H1 (cell line): ENCODE measurements around the gene FSCN2. TPM values are rescaled to one million over a fixed set of nuclear protein-coding genes. Genes with fewer than 3 reads are reported as not detected.

Experiments used
- CTCF ChIA-PET: fragments of 300-600 bp; sonication (Branson Sonifier 250); formaldehyde crosslinking; loops from one replicate; lab custom pipeline; 2021; ENCODE audit not compliant: partially characterized antibody; lab: Charles Lee
- POLR2A ChIA-PET: fragments of 300-600 bp; sonication (Branson Sonifier 250); formaldehyde crosslinking; loops from one replicate; lab custom pipeline; 2021; ENCODE audit warnings: inconsistent platforms; ENCODE audit not compliant: partially characterized antibody; lab: Charles Lee
- DNase-seq, 2 experiments: peaks; one replicate each; pipeline versions ENCODE4 v3.0.0 to v3.0.0-alpha.2; 2010 to 2022; ENCODE audit warnings: low spot score in 2 of 2, low read depth in 1 of 2, mixed read lengths in 1 of 2
- FAIRE-seq: peaks from 2 replicates; lab custom pipeline; 2011; peaks lifted over from hg19 to GRCh38; lab: Jason Lieb, UNC
- H2AFZ ChIP-seq: 2 replicates; pipeline ENCODE4 v1.8.1; 2012; ENCODE audit warnings: low read length, inconsistent platforms
- H2AK5ac ChIP-seq: 2 replicates; pipeline ENCODE4 v1.6.1; 2013; ENCODE audit warnings: low read depth, low read length
- H2BK120ac ChIP-seq: replicated peaks from 2 replicates; pipeline ENCODE3; 2013; ENCODE audit warnings: low read depth, low read length, inconsistent platforms
- H2BK12ac ChIP-seq: 2 replicates; pipeline ENCODE4 v1.6.1; 2013; ENCODE audit warnings: low read depth, low read length
- H2BK15ac ChIP-seq: 2 replicates; pipeline ENCODE4 v1.6.1; 2013; ENCODE audit warnings: low read length
- H2BK20ac ChIP-seq: 2 replicates; pipeline ENCODE4 v1.6.1; 2013; ENCODE audit warnings: low read length
- H2BK5ac ChIP-seq: 2 replicates; pipeline ENCODE4 v1.6.1; 2013; ENCODE audit warnings: low read depth, low read length
- H3K14ac ChIP-seq: 2 replicates; pipeline ENCODE4 v1.6.1; 2013; ENCODE audit warnings: inconsistent platforms; ENCODE audit not compliant: insufficient read length
- H3K18ac ChIP-seq: 2 replicates; pipeline ENCODE4 v1.6.1; 2013; ENCODE audit warnings: low read length; ENCODE audit errors: extremely low read depth
- H3K23ac ChIP-seq: 2 replicates; pipeline ENCODE4 v1.6.1; 2013; ENCODE audit warnings: inconsistent platforms; ENCODE audit not compliant: insufficient read length
- H3K23me2 ChIP-seq: 2 replicates; pipeline ENCODE4 v1.6.1; 2013; ENCODE audit warnings: low read depth, low read length
- H3K27ac ChIP-seq: 2 replicates; pipeline ENCODE4 v1.6.1; 2011; ENCODE audit warnings: low read depth, low read length, inconsistent platforms
- H3K27me3 ChIP-seq, 4 experiments: replicated peaks in 1 of 4; 1 replicate in 1 of 4; 2 replicates in 3 of 4; pipeline versions ENCODE4 v1.6.1 to v1.8.1; 2011 to 2013; ENCODE audit warnings: low read length in 3 of 4, mild to moderate bottlenecking in 3 of 4, inconsistent platforms in 2 of 4, mixed read lengths in 2 of 4, moderate library complexity in 1 of 4; ENCODE audit not compliant: control insufficient read depth in 3 of 4, insufficient read depth in 3 of 4; ENCODE audit errors: extremely low read depth in 1 of 4
- H3K36me3 ChIP-seq, 4 experiments: 2 replicates each; pipeline versions ENCODE4 v1.6.1 to v1.8.1; 2011 to 2013; ENCODE audit warnings: mild to moderate bottlenecking in 4 of 4, low read length in 3 of 4, moderate library complexity in 2 of 4, control low read depth in 1 of 4, inconsistent platforms in 1 of 4; ENCODE audit not compliant: insufficient read depth in 4 of 4, control insufficient read depth in 2 of 4
- H3K4ac ChIP-seq: replicated peaks from 2 replicates; pipeline ENCODE3; 2013; ENCODE audit warnings: low read length, low read depth, mixed read lengths, inconsistent platforms; ENCODE audit not compliant: insufficient read length
- H3K4me1 ChIP-seq, 4 experiments: replicated peaks in 1 of 4; 1 replicate in 1 of 4; 2 replicates in 3 of 4; pipeline versions ENCODE4 v1.6.1 to v1.8.1; 2011 to 2013; ENCODE audit warnings: low read length in 3 of 4, inconsistent platforms in 2 of 4, mixed read lengths in 1 of 4; ENCODE audit not compliant: insufficient read depth in 4 of 4, control insufficient read depth in 3 of 4
- H3K4me2 ChIP-seq, 2 experiments: 2 replicates each; pipeline versions ENCODE4 v1.6.1 to v1.8.1; 2011 to 2013; ENCODE audit warnings: low read depth in 2 of 2, low read length in 2 of 2, control low read depth in 1 of 2, inconsistent platforms in 1 of 2, mild to moderate bottlenecking in 1 of 2; ENCODE audit not compliant: insufficient read depth in 1 of 2
- H3K4me3 ChIP-seq, 4 experiments: fragments of 200-600, 300-600 bp in 1 of 4; sonication (generic), shearing (Covaris generic), sonication (Bioruptor Twin) in 1 of 4; 2 replicates each; pipeline versions ENCODE4 v1.5.1 to v1.8.1; 2011 to 2016; ENCODE audit warnings: low read length in 4 of 4, low read depth in 3 of 4, control low read depth in 2 of 4, inconsistent platforms in 2 of 4, mild to moderate bottlenecking in 2 of 4, mixed read lengths in 1 of 4, moderate library complexity in 1 of 4; ENCODE audit not compliant: insufficient read depth in 2 of 4; ENCODE audit errors: extremely low read depth in 1 of 4
- H3K56ac ChIP-seq: replicated peaks from 2 replicates; pipeline ENCODE3; 2013; ENCODE audit warnings: low read depth, mild to moderate bottlenecking, mixed read lengths, low read length, inconsistent platforms; ENCODE audit not compliant: insufficient read length
- H3K79me1 ChIP-seq: 2 replicates; pipeline ENCODE4 v1.6.1; 2013; ENCODE audit warnings: low read depth, low read length, control low read depth
- H3K79me2 ChIP-seq, 2 experiments: 2 replicates each; pipeline versions ENCODE4 v1.6.1 to v1.8.1; 2012 to 2013; ENCODE audit warnings: low read length in 2 of 2, mild to moderate bottlenecking in 2 of 2, inconsistent platforms in 1 of 2; ENCODE audit not compliant: insufficient read depth in 2 of 2, control insufficient read depth in 1 of 2
- H3K9ac ChIP-seq, 4 experiments: replicated peaks in 1 of 4; 1 replicate in 1 of 4; 2 replicates in 3 of 4; pipeline versions ENCODE4 v1.6.1 to v1.8.1; 2011 to 2013; ENCODE audit warnings: low read depth in 3 of 4, low read length in 3 of 4, control low read depth in 2 of 4, mild to moderate bottlenecking in 2 of 4, moderate library complexity in 2 of 4, inconsistent platforms in 1 of 4; ENCODE audit errors: extremely low read depth in 1 of 4
- H3K9me3 ChIP-seq, 2 experiments: 2 replicates each; pipeline versions ENCODE4 v1.6.1 to v1.8.1; 2012 to 2013; ENCODE audit warnings: mild to moderate bottlenecking in 2 of 2, moderate library complexity in 2 of 2, control low read depth in 1 of 2, inconsistent platforms in 1 of 2, low read depth in 1 of 2, low read length in 1 of 2, mixed read lengths in 1 of 2; ENCODE audit not compliant: insufficient read depth in 2 of 2
- H4K20me1 ChIP-seq, 2 experiments: replicated peaks in 1 of 2; 2 replicates each; pipeline versions ENCODE3 to v1.8.1; 2011 to 2013; ENCODE audit warnings: inconsistent platforms in 2 of 2, low read length in 2 of 2, mild to moderate bottlenecking in 1 of 2; ENCODE audit not compliant: insufficient read depth in 2 of 2, control insufficient read depth in 1 of 2
- H4K5ac ChIP-seq: 2 replicates; pipeline ENCODE4 v1.6.1; 2013; ENCODE audit warnings: low read length, low read depth, mixed read lengths, inconsistent platforms; ENCODE audit not compliant: insufficient read length
- H4K8ac ChIP-seq: 2 replicates; pipeline ENCODE4 v1.8.0; 2013; ENCODE audit warnings: mild to moderate bottlenecking, moderate library complexity, low read length, inconsistent platforms; ENCODE audit not compliant: insufficient read depth; ENCODE audit errors: extremely low read depth
- H4K91ac ChIP-seq: replicated peaks from 2 replicates; pipeline ENCODE3; 2013; ENCODE audit warnings: low read length, mixed read lengths, inconsistent platforms; ENCODE audit not compliant: insufficient read length
- ATF3 ChIP-seq: IDR thresholded peaks from 2 replicates; pipeline ENCODE4 v1.6.1; 2011; ENCODE audit warnings: low read depth, mild to moderate bottlenecking, low read length; ENCODE audit not compliant: insufficient read depth
- WGBS, 2 experiments: shearing (Covaris generic) in 1 of 2; methylation state at CpG; one replicate each; pipeline versions ENCODE4 v1.1.6 to v1.1.7; 2013 to 2015; ENCODE audit warnings: low lambda C conversion rate in 2 of 2, mixed read lengths in 2 of 2, inconsistent platforms in 1 of 2, low coverage in 1 of 2, missing lambda C conversion rate in 1 of 2; ENCODE audit not compliant: insufficient replicate concordance in 2 of 2, insufficient coverage in 1 of 2, insufficient read length in 1 of 2; ENCODE audit errors: extremely low coverage in 1 of 2, missing lambda C conversion rate in 1 of 2; 5-methylcytosine and 5-hydroxymethylcytosine counted together
- polyA plus RNA-seq, 7 experiments: library from polyadenylated mRNA; depleted of rRNA in 3 of 7; stranded (reverse) in 5 of 7; unstranded in 2 of 7; fragments of >200 nt in 5 of 7; fragments of 200-250 nt in 2 of 7; gene quantifications; 1 replicate in 5 of 7; 2 replicates in 1 of 7; 4 replicates in 1 of 7; pipeline versions ENCODE4 v1.2.1 to v1.2.3, GENCODE V29; 2011 to 2013; ENCODE audit warnings: missing spikeins in 2 of 7, mixed read lengths in 2 of 7
- total RNA-seq: library from RNA; stranded (reverse); fragmentation: NEBNext Ultra II Directional; extraction: Animal tissue kit (Norgen Biotek cat#: 25700); gene quantifications from 2 replicates; pipeline ENCODE4 v1.2.1, GENCODE V29; 2021

FSCN2 gene
- total and polyA plus RNA-seq, 2 of the 8 experiments (the other 6 are each of a cell fraction or from before 2014, with no cell fraction given): 0.18 to 0.30 TPM

DNA sequence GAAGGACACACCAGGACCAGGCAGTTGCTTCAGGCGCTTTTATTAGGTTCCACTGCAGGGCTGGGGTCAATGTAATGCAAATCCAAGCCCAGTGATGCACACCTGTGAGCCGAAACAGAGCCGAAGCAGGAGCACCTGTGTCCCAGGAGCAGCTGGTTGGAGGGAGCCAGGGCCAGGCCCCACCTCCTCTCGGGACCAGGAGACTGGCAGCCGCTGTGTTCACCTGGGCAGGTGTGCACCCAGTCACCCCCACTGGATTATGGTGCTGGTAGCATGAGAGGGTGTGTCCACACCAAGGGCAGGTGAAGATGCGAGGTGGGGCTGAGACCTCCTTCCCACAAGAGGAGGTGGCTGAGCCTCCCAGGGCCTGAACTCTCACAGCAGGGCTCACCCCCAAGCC lies 28.7 kb downstream of the FSCN2 start:
- H2AK5ac ChIP-seq: no peak overlapping the region
- no peak overlapping the region for H2BK12ac ChIP-seq
- H3K9ac ChIP-seq: no peak overlapping the region
- H3K27me3 ChIP-seq: no peaks in the 10 kb centered on the region
- WGBS, 2 experiments: 94% methylated on average over 6 of the region's 6 CpGs; no CpG with 5 or more reads in 1 of the 2 experiments
- no peak overlapping the region for H2BK15ac ChIP-seq
- FAIRE-seq: no peak
- no peak overlapping the region for H3K27ac ChIP-seq
- H3K23ac ChIP-seq: no peak overlapping the region
- H3K79me1 ChIP-seq: no peaks in the 10 kb centered on the region
- TF ChIP-seq ATF3: no peak
- H4K8ac ChIP-seq: no peak overlapping the region
- H3K9me3 ChIP-seq: no peaks in the 10 kb centered on the region
- H3K4me2 ChIP-seq: no peak overlapping the region
- peaks cover 3 to 10% (median 8%) of the 10 kb centered on the region in 4 experiments for H3K4me1 ChIP-seq
- ChIA-PET CTCF (interaction anchor here (2.0 to 2.7 kb wide), 2 partner anchors 9 to 44 kb away, joined by 8 to 10 read pairs; no protein-coding TSS in a partner anchor), POLR2A (interaction anchor here (1.0 to 2.0 kb wide), 6 partner anchors 13 to 146 kb away, joined by 3 to 11 read pairs (median 4); partner anchors contain the start of genes ARL16 and HGS)
- H3K36me3 ChIP-seq: peaks cover 4 to 26% (median 5%) of the 10 kb centered on the region in 4 experiments; a peak in 5 of 8 replicates
- no peak overlapping the region for H4K5ac ChIP-seq
- H3K18ac ChIP-seq: no peak overlapping the region
- peaks cover 3 to 4% of the 10 kb centered on the region in 2 experiments for H4K20me1 ChIP-seq
- no peaks in the 10 kb centered on the region for H3K79me2 ChIP-seq
- H3K4ac ChIP-seq: no peak overlapping the region
- H3K23me2 ChIP-seq: peaks cover 5% of the 10 kb centered on the region; the same call in 1 of the 2 replicates
- no peak overlapping the region for H4K91ac ChIP-seq
- no peak overlapping the region for H2BK120ac ChIP-seq
- no peak overlapping the region for H3K4me3 ChIP-seq
- no peak overlapping the region for H2BK20ac ChIP-seq
- H3K14ac ChIP-seq: no peak overlapping the region
- H3K56ac ChIP-seq: no peak overlapping the region
- no peak for DNase-seq
- no peak overlapping the region for H2AFZ ChIP-seq
- H2BK5ac ChIP-seq: no peak overlapping the region
